Activated T-helper 1 cell treated with anti-CD3 and anti-CD28 coated beads, Interleukin-12 subunit alpha, Interleukin-12 subunit beta, Interleukin-2, Interleukin-4 antibody, amounts not matched to agents 30 ng/mL and 10 ng/mL and 1 ng/mL, durations not matched to agents 14 hours and 24 hours and 36 hours (primary cell): ENCODE measurements around the gene TIMM44. TPM values are rescaled to one million over a fixed set of nuclear protein-coding genes. Genes with fewer than 3 reads are reported as not detected.
"Not testable (repeated sequence)": the region's sequence is repeated elsewhere in the genome, so short reads cannot be mapped to it uniquely, and the experiment has no call there.

Source experiments
- DNase-seq: peaks from one replicate; pipeline ENCODE4 v3.0.0; 2021; ENCODE audit warnings: low spot score
- H3K27ac Mint-ChIP-seq: one replicate; pipeline ENCODE4 v1.8.0; 2021; ENCODE audit warnings: mild to moderate bottlenecking, mixed read lengths
- H3K27me3 Mint-ChIP-seq: one replicate; pipeline ENCODE4 v1.8.0; 2022; ENCODE audit warnings: mild to moderate bottlenecking, moderate library complexity, mixed read lengths; ENCODE audit not compliant: insufficient read depth
- H3K36me3 Mint-ChIP-seq: one replicate; pipeline ENCODE4 v1.8.0; 2021; ENCODE audit warnings: low read depth, mixed read lengths
- H3K4me1 Mint-ChIP-seq: one replicate; pipeline ENCODE4 v1.8.0; 2021; ENCODE audit warnings: low read depth, mixed read lengths
- H3K4me3 Mint-ChIP-seq: one replicate; pipeline ENCODE4 v1.8.0; 2021; ENCODE audit warnings: mild to moderate bottlenecking, moderate library complexity, mixed read lengths
- H3K9me3 Mint-ChIP-seq: one replicate; pipeline ENCODE4 v1.8.0; 2021; ENCODE audit warnings: mixed read lengths
- intact Hi-C: fragments of 100-400 bp; cut with micrococcal nuclease; formaldehyde crosslinking; loops from one replicate; pipeline ENCODE4 v1.15.1; 2024
- total RNA-seq: library from RNA; stranded (reverse); gene quantifications from 2 replicates; pipeline ENCODE4 v1.2.3, GENCODE V29; 2022

The TIMM44 gene
- total RNA-seq, 1 donor from 2014 or later, result 114 TPM

DNA sequence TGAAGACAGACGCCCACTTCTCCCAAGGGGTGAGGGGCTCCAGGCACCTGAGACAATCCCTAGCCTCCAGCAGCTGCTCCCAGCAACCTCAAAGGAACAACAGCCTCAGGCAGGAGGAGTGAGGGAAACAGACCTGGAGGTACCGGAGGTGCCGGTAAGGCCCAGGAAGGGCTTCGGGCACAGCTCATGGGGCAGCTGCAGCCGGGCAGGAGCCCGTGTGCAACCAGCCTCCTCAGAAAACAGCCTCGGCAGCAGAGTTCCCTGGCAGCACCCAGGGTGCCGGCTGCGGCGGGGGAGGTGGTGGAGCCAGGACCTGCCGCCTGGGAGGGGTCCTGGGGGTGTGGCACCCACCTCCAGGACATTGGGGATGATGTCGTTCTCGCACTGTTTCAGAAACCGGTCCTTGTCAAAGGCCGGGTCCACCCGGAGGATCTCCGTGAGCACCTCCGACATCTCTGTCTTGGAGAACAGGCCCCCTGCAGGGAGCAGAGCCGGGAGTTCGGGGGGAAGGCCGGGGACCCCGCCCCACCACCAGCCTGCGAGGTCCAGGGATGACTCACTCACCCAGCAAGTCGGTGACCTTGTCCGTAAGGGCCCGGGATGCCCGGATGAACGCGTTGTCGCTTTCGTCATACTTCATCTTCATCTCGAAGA, 11.1 kb downstream of the TIMM44 start:
- Mint-ChIP-seq H3K4me3 (no peak overlapping the region), H3K4me1 (peaks cover 9% of the 10 kb centered on the region), H3K9me3 (no peaks in the 10 kb centered on the region), H3K27me3 (no peaks in the 10 kb centered on the region), H3K27ac (no peak overlapping the region), H3K36me3 (peaks cover 11% of the 10 kb centered on the region)
- no peak for DNase-seq
- intact Hi-C loops, result no loop called here

DNA sequence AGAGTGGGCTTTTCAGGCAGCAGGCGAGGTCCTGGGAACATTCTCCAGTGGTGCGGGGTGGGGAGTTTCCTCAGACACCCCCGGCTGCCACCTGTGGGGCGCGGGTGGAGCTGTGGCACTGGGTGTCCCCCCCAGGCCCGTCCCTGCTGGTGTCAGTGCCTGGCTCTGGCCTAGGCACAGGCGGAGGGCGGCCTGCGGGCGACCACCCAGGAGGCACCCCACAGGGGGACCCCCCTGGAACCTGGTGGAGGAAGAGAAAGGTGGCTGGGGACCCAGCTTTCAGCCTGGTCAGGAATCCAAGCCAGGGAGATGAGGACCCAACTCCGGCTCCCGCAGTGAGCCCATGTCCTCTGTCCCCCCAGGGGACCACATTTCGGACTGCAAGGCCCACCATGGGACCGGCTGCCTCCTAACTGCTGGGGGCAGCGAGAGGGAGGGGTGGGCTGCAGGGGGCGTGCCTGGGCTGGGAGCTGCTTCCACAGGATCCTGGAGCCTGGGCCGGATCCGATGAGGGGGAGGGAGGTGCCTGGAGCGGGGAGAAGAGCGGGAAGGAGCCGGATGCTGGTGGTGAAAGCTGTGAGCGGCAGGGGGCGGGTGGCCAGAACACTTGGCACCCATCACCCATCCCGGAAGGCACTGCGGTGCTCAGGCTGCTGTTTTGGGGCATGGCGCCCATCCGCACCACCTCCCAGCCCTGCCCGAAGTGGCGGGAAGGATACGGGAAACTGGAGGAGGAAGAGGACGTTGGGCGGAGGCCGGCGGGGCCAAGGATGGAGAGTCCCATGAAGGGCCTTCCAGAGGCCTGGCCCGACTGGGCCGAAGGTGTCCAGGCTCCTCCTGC, 12.0 kb downstream of the TIMM44 start:
- Mint-ChIP-seq H3K27ac (no peak overlapping the region), H3K4me3 (no peak overlapping the region), H3K36me3 (peaks cover 8% of the 10 kb centered on the region), H3K27me3 (no peaks in the 10 kb centered on the region), H3K9me3 (no peaks in the 10 kb centered on the region), H3K4me1 (peaks cover 11% of the 10 kb centered on the region)
- no peak for DNase-seq
- intact Hi-C loops, result no loop called here

DNA sequence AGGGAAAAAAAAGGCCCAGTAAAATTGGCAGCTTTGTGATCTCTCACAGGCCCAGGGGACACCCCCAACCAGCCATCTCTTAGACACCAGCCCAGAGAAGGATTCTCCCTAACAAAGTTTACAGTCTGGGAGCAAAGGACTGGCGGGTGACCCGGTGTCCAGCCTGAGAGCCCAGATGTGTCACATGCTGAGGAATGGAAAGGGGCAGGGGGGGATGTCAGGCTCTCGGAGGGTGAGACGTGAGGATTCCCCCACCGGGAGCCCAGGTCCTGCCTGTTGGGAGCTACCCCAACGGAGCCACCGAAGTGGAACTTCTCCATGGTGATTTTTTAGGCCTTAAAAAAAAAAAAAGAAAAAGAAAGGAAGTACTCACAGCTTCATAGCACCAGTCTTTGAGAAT, 12.7 kb downstream of the TIMM44 start:
- Mint-ChIP-seq H3K9me3 (no peaks in the 10 kb centered on the region), H3K4me3 (no peak overlapping the region), H3K27ac (no peak overlapping the region), H3K36me3 (peaks cover 5% of the 10 kb centered on the region), H3K4me1 (peaks cover 14% of the 10 kb centered on the region), H3K27me3 (no peaks in the 10 kb centered on the region)
- intact Hi-C loops, result no loop called here
- no peak for DNase-seq

DNA sequence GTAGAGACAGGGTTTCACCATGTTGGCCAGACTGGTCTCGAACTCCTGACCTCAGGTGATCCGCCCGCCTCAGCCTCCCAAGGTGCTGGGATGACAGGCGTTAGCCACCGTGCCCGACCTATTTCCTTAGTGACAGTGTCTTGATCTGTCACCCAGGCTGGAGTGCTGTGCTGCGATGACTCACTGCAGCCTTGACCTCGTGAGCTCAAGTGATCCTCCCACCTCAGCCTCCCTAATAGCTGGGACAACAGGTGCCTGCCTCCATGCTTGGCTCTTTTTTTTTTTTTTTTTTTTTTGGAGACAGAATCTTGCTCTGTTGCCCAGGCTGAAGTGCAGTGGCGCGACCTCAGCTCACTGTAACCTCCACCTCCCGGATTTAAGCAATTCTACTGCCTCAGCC, 13.4 kb downstream of the TIMM44 start:
- H3K27me3 Mint-ChIP-seq, H3K36me3 Mint-ChIP-seq, H3K9me3 Mint-ChIP-seq, intact Hi-C loops, H3K27ac Mint-ChIP-seq, H3K4me3 Mint-ChIP-seq, DNase-seq: not testable (repeated sequence)
- peaks cover 14% of the 10 kb centered on the region for H3K4me1 Mint-ChIP-seq

DNA sequence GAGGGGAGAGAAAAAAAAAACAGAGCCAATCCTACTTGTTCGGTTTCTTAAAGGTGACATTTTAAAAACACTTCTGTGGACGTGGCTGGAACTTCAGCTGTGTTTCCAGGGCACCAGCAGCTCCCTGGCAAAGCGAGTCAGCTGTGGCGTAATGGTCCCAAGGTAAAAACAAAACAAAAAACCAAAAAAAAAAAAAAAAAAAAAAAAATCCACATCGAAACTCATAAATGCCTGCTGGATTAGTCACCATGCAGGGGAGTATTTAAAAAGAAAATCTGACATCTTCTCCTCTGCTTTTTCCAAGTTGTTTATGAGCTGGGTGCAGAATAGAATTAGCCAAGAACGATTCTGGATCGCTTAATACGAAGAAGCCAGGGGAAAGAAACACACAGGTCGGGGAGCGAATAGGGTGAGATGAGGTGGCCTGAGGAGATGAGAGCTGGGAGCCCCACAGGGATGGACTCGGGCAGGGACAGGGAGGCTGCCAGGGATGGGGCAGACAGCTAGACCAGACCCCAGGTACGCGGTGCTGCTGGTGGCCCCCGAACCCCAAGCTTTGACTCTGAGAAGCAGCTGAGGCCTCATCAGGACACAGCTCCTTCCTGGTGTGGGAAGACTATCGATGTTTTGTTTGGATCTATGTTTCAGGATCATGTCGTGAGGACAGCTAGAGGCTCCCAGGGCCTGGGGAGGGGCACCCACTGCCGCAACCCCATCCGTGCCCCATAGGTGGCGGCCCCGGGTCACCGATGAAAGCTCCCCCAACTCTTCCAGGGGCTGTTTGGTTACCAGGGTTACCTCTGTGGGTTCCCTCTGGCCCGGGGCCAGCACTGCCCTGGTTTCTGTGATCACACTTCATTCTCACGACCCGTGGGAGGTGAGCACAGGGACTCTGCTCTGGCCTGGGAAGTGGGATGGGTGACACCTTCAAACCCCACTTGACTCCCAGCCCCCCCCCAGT, 14.4 kb downstream of the TIMM44 start:
- Mint-ChIP-seq H3K27me3 (peaks cover 4% of the 10 kb centered on the region), H3K27ac (peak overlapping the region; percentile 5), H3K36me3 (peaks cover 5% of the 10 kb centered on the region), H3K9me3 (no peaks in the 10 kb centered on the region), H3K4me3 (no peak overlapping the region), H3K4me1 (peaks cover 14% of the 10 kb centered on the region)
- intact Hi-C loops, result loop anchor here (1.0 kb wide), 1 partner anchor 14 kb away; the partner anchor contains the start of gene TIMM44
- no peak for DNase-seq

DNA sequence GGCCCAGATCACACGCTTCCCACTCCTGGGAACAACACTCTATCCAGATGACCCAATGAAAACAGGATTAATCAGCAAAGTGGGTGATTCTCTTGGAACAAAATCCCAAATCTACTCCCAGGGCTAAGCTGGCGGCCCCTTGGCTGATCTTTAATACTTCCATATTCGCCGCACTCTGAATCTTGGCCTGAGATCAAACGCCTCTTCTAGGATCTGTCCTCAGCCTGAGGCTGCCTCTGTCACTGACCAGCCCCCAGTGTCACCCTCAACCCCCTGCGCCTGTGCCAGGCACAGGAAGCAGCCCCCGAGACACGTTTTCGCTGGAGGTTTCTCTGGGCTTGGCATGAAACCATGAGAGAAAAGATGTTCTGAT, 15.1 kb downstream of the TIMM44 start:
- Mint-ChIP-seq H3K36me3 (peaks cover 5% of the 10 kb centered on the region), H3K9me3 (no peaks in the 10 kb centered on the region), H3K4me1 (peaks cover 14% of the 10 kb centered on the region), H3K27ac (no peak overlapping the region), H3K4me3 (no peak overlapping the region), H3K27me3 (peaks cover 4% of the 10 kb centered on the region)
- intact Hi-C loops, result no loop called here
- no peak for DNase-seq

DNA sequence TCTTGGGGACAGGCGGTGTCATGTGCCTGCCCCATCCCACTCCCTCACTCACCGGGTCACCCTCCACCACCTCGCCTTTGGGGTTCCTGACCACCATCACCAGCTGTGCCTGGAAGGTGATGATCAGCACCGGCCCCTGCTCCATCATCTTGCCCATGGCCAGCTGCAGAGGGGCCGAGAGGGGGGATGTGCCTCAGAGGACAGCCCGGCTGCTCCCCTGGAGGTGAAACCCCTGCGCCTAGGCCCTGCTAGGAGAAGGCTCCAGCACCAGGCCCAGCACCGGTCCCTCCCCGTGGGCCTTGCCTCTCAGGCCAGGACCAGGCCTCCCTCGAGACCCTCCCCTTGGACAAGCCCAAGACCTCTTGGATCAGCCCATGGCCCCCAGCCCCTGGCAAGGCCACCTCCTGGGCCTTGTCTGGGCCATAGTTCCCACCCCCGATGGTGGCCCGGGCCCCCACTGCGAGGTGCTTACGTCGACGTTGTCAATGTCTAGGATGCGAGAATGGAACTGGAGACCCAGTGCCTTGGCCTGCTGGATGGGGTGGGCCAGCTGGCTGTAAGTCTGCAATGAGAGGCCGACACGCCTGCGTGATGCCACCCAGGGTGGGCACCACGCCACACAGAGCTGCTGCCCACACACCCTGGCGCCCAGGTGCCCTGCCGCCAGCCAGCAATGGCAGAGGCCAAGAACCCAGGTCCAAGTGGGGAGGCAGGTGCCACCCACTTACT, 15.7 kb downstream of the TIMM44 start:
- no peak for DNase-seq
- intact Hi-C loops, result no loop called here
- Mint-ChIP-seq H3K9me3 (no peaks in the 10 kb centered on the region), H3K27me3 (peaks cover 4% of the 10 kb centered on the region), H3K4me3 (no peak overlapping the region), H3K4me1 (peaks cover 14% of the 10 kb centered on the region), H3K36me3 (peaks cover 5% of the 10 kb centered on the region), H3K27ac (peak overlapping the region; percentile 40)

DNA sequence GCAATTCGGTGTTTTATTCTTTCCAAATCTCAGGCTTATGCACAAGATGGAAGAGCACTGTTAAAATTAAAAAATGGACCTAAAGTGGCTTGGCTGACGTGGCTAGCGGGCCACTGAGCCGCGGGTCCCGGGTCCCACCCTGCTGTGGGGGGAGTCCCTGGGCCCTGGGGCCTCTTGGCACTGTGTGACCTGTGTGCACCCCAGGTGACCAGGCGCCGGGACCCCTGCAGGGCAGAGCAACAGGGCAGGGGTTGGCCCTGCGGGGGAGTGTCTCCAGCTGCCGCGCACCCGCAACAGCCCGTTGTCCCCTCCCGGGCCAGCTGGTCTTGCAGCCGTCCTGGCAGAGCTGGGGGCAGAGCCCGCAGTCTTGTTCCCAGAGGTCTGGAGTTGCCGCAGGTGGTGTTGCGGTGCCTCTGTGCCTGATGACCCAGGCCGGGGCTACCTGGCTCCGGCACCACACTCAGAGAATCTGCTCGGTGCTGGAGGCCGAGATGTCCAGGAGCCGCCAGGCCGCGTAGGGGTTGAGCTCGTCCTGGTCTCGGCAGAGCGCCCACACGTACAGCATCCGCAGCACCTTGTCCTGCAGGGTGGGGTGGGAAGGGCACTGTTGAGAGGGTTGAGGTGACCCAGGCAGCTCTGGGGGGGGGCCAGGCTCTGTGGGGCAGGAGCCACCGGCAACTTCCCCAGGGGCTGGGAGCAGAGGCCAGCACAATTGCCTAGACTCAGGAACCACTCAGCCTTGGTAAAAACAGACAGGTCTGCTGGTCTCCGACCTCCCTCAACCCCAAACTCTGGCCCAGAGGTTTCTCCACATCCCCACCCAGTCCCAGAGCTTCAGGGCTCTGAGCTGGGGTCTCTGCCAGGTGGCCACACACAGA, 16.5 kb downstream of the TIMM44 start:
- no peak for DNase-seq
- Mint-ChIP-seq H3K36me3 (peaks cover 5% of the 10 kb centered on the region), H3K27ac (peak overlapping the region; percentile 40), H3K4me3 (peak overlapping the region; percentile 57), H3K9me3 (no peaks in the 10 kb centered on the region), H3K4me1 (peaks cover 17% of the 10 kb centered on the region), H3K27me3 (peaks cover 4% of the 10 kb centered on the region)
- intact Hi-C loops, result no loop called here

DNA sequence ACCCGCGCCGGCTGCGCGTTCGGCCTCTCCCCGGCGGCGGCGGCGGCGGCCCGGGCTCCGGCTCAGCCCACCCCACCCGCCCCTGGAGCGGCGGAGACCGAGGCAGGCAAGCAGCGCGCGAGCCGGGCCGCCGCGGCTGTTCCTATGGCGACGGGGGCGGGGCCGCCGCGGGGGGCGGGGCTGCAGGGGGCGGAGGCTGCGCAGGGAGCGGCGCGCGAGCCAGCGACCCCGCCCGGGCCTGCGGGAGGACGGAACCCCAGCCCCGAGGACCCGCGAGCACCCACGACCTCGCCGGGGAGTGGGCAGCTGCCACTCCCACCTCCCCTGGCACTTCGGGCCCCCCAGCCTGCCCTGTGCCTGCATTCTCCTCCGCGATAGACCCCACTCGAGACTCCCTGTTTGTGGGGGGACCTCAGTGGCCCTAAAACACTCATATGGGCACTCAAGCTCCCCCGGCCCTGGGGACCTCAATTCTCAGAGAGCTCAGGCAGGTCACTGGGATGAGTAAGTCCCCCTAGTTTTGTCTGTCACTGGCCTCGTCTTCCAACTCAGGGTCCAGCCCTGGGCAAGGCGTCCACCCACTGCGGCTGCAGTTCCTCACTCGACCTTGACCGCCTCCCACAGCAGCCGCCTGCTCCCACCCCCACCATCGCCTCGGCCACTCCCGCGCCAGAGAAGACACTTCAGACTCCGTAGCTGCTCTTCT, 17.3 kb downstream of the TIMM44 start, which contains the start of gene CTXN1:
Gene CTXN1, minus strand, starts transcription at position 115 of the 706 bp plus-strand sequence. CDS start 597 bp downstream, outside the sequence.
- Mint-ChIP-seq H3K9me3 (no peaks in the 10 kb centered on the region), H3K36me3 (peaks cover 5% of the 10 kb centered on the region), H3K27ac (peak within 1 kb of the TSS; percentile 78), H3K4me1 (peaks cover 20% of the 10 kb centered on the region), H3K27me3 (peaks cover 4% of the 10 kb centered on the region), H3K4me3 (peak within 1 kb of the TSS; percentile 81)
- intact Hi-C loops, result no loop called here
- peak; percentile 70 for DNase-seq

DNA sequence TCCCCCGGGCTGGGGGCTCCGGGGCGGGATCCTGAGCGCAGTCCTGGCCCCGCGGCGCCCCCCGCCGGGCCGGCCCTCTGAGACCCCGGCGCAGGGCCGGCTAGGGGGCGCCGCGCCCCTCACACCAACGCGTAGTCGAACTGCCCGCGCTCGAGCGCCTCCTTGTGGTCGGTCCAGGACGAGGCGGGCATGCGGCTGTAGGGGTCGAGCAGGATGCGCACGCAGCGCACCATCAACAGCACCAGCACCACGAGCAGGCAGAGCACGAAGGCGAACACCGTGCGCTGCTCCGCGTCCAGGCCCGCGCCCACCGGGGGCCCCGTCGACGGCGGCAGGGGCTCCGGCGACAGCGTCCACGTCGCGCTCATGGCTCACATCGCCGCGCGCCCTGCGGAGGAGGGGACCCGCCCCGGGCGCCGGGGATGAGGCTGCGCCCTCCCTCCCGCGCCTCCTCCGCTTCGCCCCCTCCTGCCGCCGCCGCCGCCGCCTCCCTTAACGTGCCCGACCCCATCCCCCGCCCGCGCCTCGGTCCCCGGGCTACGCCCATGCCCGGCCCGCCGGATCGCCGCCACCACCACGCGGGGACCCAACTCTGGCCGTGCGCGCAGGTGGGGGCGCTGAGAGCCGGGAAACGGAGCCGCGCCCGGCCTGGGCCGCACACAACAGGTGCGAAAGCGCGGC, 18.2 kb downstream of the TIMM44 start:
- Mint-ChIP-seq H3K36me3 (peaks cover 5% of the 10 kb centered on the region), H3K4me1 (peaks cover 25% of the 10 kb centered on the region), H3K27me3 (peaks cover 4% of the 10 kb centered on the region), H3K9me3 (no peaks in the 10 kb centered on the region), H3K4me3 (peak overlapping the region; percentile 81), H3K27ac (peak overlapping the region; percentile 78)
- intact Hi-C loops, result loop anchor here (2.0 kb wide), 1 partner anchor 73 kb away; no protein-coding TSS in a partner anchor
- DNase-seq, result peak; percentile 71
